Lower lobe of right lung (tissue), 2 donors: Measurements from ENCODE around the gene INF2. TPM values are rescaled to one million over a fixed set of nuclear protein-coding genes. Genes with fewer than 3 reads are reported as not detected.
"Not testable (repeated sequence)": the region's sequence is repeated elsewhere in the genome, so short reads cannot be mapped to it uniquely, and the experiment has no call there.

Experiments
- ATAC-seq, 2 donors: fragments of 200-7000 bp; cut with Tn5 transposase; one replicate each; pipeline ENCODE4 v1.9.1; 2020 to 2022; ENCODE audit warnings: mild to moderate bottlenecking in 2 of 2, moderate library complexity in 2 of 2
- DNase-seq: peaks from one replicate; pipeline ENCODE4 v3.0.0-alpha.2; 2020
- H3K27ac ChIP-seq: fragments of 200-600 bp; one replicate; pipeline ENCODE4 v1.8.0; 2022
- H3K27me3 ChIP-seq: fragments of 200-600 bp; one replicate; pipeline ENCODE4 v1.8.0; 2022; ENCODE audit warnings: low read depth
- H3K36me3 ChIP-seq: fragments of 200-600 bp; one replicate; pipeline ENCODE4 v1.8.0; 2022; ENCODE audit warnings: mild to moderate bottlenecking
- H3K4me1 ChIP-seq: fragments of 200-600 bp; one replicate; pipeline ENCODE4 v1.8.0; 2022
- H3K4me3 ChIP-seq: fragments of 200-600 bp; one replicate; pipeline ENCODE4 v1.8.0; 2022; ENCODE audit warnings: mild to moderate bottlenecking
- H3K9me3 ChIP-seq: fragments of 200-600 bp; one replicate; pipeline ENCODE4 v1.8.0; 2022
- CTCF ChIP-seq: fragments of 200-600 bp; IDR thresholded peaks from one replicate; pipeline ENCODE4 v1.8.0; 2022; ENCODE audit warnings: antibody characterized with exemption, mild to moderate bottlenecking
- intact Hi-C: fragments of 100-400 bp; cut with DNase I; formaldehyde crosslinking; loops from one replicate; pipeline ENCODE4 v1.11.0; 2022
- total RNA-seq: library from RNA; stranded (reverse); fragmentation: NEBNext Ultra II Directional; extraction: Animal tissue kit (Norgen Biotek cat#: 25700); gene quantifications from one replicate; pipeline ENCODE4 v1.2.1, GENCODE V29; 2021
- donor health status: DM: no; HTN: yes; CAD: no; lungs with severe emphysema.

INF2 gene
- total RNA-seq, 1 donor from 2014 or later = 116 TPM

GRCh38 chr14:104659146-104659545 lies 30.3 kb upstream of the INF2 start:
- H3K27ac ChIP-seq = no peak overlapping the region
- H3K27me3 ChIP-seq = peaks cover 13% of the 10 kb centered on the region
- H3K4me3 ChIP-seq = no peak overlapping the region
- no peaks in the 10 kb centered on the region for H3K36me3 ChIP-seq
- DNase-seq (no peak), ATAC-seq (no peak)
- no peaks in the 10 kb centered on the region for H3K9me3 ChIP-seq
- TF ChIP-seq CTCF = no peak
- H3K4me1 ChIP-seq = peaks cover 12% of the 10 kb centered on the region
- intact Hi-C loops = loop anchor here (10.0 kb wide), 1 partner anchor 46 kb away; no protein-coding TSS in a partner anchor

- Histone ChIP-seq H3K4me3 (no peak overlapping the region), H3K9me3 (no peaks in the 10 kb centered on the region), H3K36me3 (no peaks in the 10 kb centered on the region), H3K27ac (no peak overlapping the region), H3K27me3 (peaks cover 13% of the 10 kb centered on the region), H3K4me1 (peaks cover 12% of the 10 kb centered on the region)
- ATAC-seq (peak in 1 of 2 donors; percentile 24), DNase-seq (no peak)
- intact Hi-C loops = loop anchor here (10.0 kb wide), 1 partner anchor 45 kb away; no protein-coding TSS in a partner anchor
- TF ChIP-seq CTCF = no peak
Observed at GRCh38 chr14:104659764-104660523, 29.5 kb upstream of the INF2 start.

GRCh38 chr14:104660597-104660996 lies 28.8 kb upstream of the INF2 start:
- H3K27ac ChIP-seq = no peak overlapping the region
- TF ChIP-seq CTCF = no peak
- ATAC-seq = no peak
- H3K9me3 ChIP-seq = no peaks in the 10 kb centered on the region
- H3K27me3 ChIP-seq = peaks cover 13% of the 10 kb centered on the region
- H3K4me3 ChIP-seq = no peak overlapping the region
- no peak for DNase-seq
- intact Hi-C loops = no loop called here
- no peaks in the 10 kb centered on the region for H3K36me3 ChIP-seq
- peaks cover 15% of the 10 kb centered on the region for H3K4me1 ChIP-seq

GRCh38 chr14:104661086-104661485 lies 28.3 kb upstream of the INF2 start:
- Histone ChIP-seq H3K36me3 (no peaks in the 10 kb centered on the region), H3K4me1 (peaks cover 20% of the 10 kb centered on the region), H3K27ac (no peak overlapping the region), H3K4me3 (no peak overlapping the region), H3K9me3 (no peaks in the 10 kb centered on the region), H3K27me3 (peaks cover 13% of the 10 kb centered on the region)
- TF ChIP-seq CTCF = no peak
- ATAC-seq = no peak
- intact Hi-C loops = no loop called here
- DNase-seq = no peak

- H3K4me1 ChIP-seq = peaks cover 22% of the 10 kb centered on the region
- intact Hi-C loops, DNase-seq, H3K27ac ChIP-seq, ATAC-seq, H3K4me3 ChIP-seq, H3K36me3 ChIP-seq, H3K9me3 ChIP-seq: not testable (repeated sequence)
- peaks cover 13% of the 10 kb centered on the region for H3K27me3 ChIP-seq
Observed at GRCh38 chr14:104661528-104662157, 27.8 kb upstream of the INF2 start.

GRCh38 chr14:104662472-104662871 lies 26.9 kb upstream of the INF2 start:
- ATAC-seq, H3K4me3 ChIP-seq, DNase-seq, H3K9me3 ChIP-seq, H3K27ac ChIP-seq, intact Hi-C loops, H3K36me3 ChIP-seq: not testable (repeated sequence)
- peaks cover 13% of the 10 kb centered on the region for H3K27me3 ChIP-seq
- peaks cover 22% of the 10 kb centered on the region for H3K4me1 ChIP-seq
